NB4 (cell line): ENCODE results near the gene IGSF11.

Source experiments
- DNase-seq: peaks from one replicate; pipeline ENCODE4 v3.0.0; 2010; ENCODE audit warnings: low read depth
- H3K4me3 ChIP-seq: one replicate; pipeline ENCODE4 v1.5.1; 2011; ENCODE audit warnings: mild to moderate bottlenecking, low read depth, low read length, moderate library complexity
- MAX ChIP-seq: IDR thresholded peaks from 2 replicates; pipeline ENCODE4 v1.6.1; 2011; ENCODE audit warnings: low read depth, low read length
- MYC ChIP-seq: IDR thresholded peaks from 2 replicates; pipeline ENCODE4 v1.6.1; 2011; ENCODE audit warnings: low read depth, low read length
- POLR2A ChIP-seq: IDR thresholded peaks from 2 replicates; pipeline ENCODE4 v1.6.1; 2011; ENCODE audit warnings: mild to moderate bottlenecking; ENCODE audit not compliant: insufficient read length; ENCODE audit errors: extremely low read depth
- TF ChIP-seq, protein P1 (sequence below): IDR thresholded peaks from one replicate; pipeline ENCODE4 v1.5.1; 2012; ENCODE audit warnings: low read depth, low read length

IGSF11 gene

DNA sequence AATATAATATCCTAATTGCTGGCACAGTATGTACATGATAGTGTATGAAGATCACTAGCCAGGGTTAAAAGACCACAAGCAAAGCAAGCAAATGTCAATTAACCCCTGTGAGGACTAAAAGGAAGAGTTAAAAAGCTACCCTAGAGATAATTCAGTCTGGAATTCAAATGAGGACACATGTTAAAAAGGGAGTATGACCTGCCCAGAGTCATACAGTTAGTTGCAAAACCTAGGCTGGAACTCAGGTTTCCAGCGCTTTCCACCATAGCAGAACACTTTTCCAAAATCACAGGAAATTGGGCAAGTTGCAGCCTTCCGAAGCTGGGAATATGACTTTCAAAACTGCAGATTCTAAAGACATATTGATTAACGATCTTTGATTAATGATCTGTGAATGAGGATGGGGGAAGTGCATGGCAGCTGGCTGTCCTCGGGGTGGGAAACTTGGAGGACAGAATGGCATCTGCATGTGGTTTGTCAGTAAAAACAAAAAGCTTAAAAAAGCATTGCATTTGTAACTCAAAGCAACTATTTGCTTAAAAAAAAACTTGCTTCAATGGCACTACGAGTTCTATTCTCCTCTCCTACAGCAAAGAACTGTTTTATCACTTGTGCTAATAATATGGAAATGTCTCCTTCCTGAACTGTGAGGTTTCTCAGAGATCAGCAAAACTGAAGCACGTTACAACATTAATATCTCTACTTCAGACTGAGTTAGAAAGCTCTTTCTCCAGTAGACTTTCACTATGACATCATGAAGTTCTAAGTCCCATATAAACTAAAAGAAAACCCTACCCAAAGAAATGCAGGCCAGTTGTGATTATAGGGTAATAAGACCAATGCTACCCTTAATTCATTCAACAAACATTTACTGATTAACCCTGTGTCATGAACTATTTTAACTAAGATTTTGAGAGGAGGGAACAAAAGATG is 46.2 kb downstream of the IGSF11 start:
- no peak overlapping the region for H3K4me3 ChIP-seq
- DNase-seq: no peak
- TF ChIP-seq POLR2A: no peak
- no peak for TF ChIP-seq MAX

DNA sequence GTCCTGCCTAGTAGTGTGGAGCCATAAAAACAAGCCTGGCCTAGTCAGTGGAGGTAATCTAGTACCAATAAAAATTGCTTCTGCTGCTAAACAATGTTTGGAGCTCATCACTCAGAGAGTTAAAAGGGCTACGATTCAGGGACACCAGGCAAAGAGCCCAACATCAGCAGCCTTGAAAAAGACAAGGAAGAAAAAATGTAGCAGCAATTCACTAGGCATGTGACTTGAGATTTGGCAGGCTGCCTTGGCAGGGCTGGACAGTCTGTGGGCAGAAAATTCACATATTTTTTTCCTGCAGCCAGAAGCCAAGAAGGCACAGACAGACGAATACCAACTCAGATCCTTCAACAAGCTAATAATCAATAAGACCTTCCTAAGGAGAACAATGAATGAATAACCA is 47.2 kb downstream of the IGSF11 start:
- DNase-seq: no peak
- H3K4me3 ChIP-seq: no peak overlapping the region
- TF ChIP-seq MYC (no peak), MAX (no peak), POLR2A (no peak)
- TF ChIP-seq, protein P1, sequence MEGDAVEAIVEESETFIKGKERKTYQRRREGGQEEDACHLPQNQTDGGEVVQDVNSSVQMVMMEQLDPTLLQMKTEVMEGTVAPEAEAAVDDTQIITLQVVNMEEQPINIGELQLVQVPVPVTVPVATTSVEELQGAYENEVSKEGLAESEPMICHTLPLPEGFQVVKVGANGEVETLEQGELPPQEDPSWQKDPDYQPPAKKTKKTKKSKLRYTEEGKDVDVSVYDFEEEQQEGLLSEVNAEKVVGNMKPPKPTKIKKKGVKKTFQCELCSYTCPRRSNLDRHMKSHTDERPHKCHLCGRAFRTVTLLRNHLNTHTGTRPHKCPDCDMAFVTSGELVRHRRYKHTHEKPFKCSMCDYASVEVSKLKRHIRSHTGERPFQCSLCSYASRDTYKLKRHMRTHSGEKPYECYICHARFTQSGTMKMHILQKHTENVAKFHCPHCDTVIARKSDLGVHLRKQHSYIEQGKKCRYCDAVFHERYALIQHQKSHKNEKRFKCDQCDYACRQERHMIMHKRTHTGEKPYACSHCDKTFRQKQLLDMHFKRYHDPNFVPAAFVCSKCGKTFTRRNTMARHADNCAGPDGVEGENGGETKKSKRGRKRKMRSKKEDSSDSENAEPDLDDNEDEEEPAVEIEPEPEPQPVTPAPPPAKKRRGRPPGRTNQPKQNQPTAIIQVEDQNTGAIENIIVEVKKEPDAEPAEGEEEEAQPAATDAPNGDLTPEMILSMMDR: no peak

GRCh38 chr3:118986734-118987133 is 47.9 kb downstream of the IGSF11 start:
- DNase-seq: no peak
- no peak overlapping the region for H3K4me3 ChIP-seq
- TF ChIP-seq, protein P1: no peak
- TF ChIP-seq MAX: no peak
- TF ChIP-seq MYC: no peak
- no peak for TF ChIP-seq POLR2A

- TF ChIP-seq MAX: no peak
- TF ChIP-seq POLR2A: no peak
- TF ChIP-seq, protein P1: no peak
- no peak for TF ChIP-seq MYC
- no peak for DNase-seq
- no peak overlapping the region for H3K4me3 ChIP-seq
Measured at GRCh38 chr3:118984699-118985098, 49.9 kb downstream of the IGSF11 start.

- TF ChIP-seq MAX (no peak), MYC (no peak)
- no peak overlapping the region for H3K4me3 ChIP-seq
- DNase-seq: no peak
Measured at GRCh38 chr3:118981494-118982134, 53.0 kb downstream of the IGSF11 start.

- TF ChIP-seq POLR2A: no peak
- no peak for TF ChIP-seq MAX
- TF ChIP-seq, protein P1: no peak
- no peak for TF ChIP-seq MYC
- no peak overlapping the region for H3K4me3 ChIP-seq
- no peak for DNase-seq
Measured at GRCh38 chr3:118980832-118981231, 53.8 kb downstream of the IGSF11 start.
